Measurements from ENCODE around the gene HIBADH.

DNA sequence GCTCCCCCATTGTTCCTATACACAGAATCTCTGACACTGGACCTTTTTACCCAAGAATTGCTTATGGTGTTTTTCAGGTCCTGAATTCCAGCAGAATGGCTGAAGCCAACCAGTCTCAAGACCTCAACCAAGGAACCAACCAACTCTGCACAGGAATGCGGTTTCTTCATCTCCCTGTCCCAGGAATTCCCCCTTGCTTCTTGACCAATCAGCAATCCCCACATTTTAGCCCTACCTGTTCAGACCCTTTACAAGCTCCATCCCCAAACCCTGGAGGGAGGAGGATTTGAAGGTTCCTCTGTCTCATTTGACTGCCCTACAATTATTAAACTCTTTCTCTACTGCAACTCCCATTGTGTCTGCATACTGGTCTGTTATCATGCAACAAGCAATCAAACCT, 35.5 kb downstream of the HIBADH start:
- no peak for TF ChIP-seq GATA3 (IDR thresholded peaks at IDR 0.05; ENCODE audit: low read depth, low read length)
- TF ChIP-seq GATA2 (IDR thresholded peaks at IDR 0.05; ENCODE audit: low read depth, low read length) = no peak
